GM19035 (cell line): Measurements from ENCODE around the gene HSP90B1.

ENCODE experiments used
- ATAC-seq: cut with Tn5 transposase; IDR thresholded peaks from one replicate; pipeline ENCODE4 v1.9.1; 2021; ENCODE audit not compliant: unreplicated experiment

Gene HSP90B1

DNA sequence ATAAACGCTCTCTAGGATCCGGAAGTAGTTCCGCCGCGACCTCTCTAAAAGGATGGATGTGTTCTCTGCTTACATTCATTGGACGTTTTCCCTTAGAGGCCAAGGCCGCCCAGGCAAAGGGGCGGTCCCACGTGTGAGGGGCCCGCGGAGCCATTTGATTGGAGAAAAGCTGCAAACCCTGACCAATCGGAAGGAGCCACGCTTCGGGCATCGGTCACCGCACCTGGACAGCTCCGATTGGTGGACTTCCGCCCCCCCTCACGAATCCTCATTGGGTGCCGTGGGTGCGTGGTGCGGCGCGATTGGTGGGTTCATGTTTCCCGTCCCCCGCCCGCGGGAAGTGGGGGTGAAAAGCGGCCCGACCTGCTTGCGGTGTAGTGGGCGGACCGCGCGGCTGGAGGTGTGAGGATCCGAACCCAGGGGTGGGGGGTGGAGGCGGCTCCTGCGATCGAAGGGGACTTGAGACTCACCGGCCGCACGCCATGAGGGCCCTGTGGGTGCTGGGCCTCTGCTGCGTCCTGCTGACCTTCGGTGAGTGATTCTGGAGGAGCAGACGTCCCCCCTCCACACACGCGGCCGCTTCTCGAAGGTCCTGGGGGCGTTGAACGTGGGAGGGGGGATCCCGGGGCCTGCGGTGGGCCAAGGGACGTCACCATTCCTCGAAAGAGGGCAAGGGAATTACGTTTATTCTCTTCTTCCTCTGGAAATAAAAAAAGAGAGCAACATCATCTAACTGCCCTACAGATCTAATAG, at the start of gene HSP90B1:
TSS of gene HSP90B1 (plus strand) at position 377 of the 753 bp plus-strand sequence. CDS start at position 483, 106 bp downstream.
- peak; percentile 65 for ATAC-seq

DNA sequence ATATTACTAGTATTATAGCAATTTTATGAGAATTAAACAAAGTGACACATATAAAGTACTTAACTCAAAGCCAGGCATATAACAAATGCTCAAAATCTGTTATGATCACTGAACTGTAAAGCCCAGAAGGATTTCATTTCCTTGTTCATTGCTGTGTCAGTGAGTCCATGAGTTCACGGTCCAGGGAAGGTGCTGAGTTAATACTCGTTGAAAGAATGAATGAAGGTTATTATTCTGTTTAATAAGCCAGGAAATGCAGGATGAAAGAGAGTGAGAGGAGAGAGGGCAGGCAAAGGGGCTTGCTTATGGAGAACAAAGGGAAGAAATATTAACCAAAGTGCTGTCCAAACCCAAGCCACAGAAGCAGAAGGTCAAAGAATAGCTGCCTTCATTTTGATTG, 48.9 kb upstream of the HSP90B1 start:
- ATAC-seq: no peak

GRCh38 chr12:103882861-103883596, 47.2 kb upstream of the HSP90B1 start:
- ATAC-seq: no peak

DNA sequence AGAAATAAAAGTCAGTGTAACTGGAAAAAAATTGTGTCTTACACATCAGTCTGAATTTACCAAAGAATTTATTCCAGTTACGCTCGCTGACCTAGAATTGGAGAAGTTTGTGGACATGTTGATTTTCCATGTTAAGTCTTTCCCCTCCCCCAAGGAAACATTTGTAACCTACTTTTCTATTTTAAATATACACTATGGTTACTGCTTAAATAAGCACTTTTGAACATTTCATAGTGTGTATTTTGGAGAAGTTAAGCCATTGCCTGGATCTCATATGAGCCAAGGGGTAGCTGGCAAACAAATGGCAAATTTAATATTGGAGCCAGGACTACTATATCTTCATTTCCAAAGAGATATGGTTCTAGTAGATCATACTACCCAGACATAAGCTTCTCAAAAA, 46.3 kb upstream of the HSP90B1 start:
- ATAC-seq: no peak

DNA sequence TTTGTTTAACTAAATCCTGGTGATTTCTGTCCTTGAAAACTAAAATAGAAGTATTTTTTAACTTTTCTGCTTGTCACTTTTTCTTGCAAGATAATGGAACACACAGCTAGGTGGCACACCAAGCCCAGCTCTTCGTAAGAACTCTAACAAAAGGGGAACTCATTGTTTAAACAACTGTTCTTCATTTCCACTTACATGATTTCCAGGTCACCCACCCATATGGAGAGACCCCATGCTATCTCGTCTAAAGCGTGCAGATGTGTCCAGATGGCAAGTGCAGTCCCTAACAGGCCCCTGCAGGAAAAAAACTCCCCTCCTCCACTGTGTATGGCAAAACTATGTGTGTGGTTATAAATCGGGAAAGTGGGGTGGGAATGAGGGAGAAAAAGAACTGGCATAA, 45.9 kb upstream of the HSP90B1 start:
- no peak for ATAC-seq

- ATAC-seq: no peak
Observed at GRCh38 chr12:103886195-103886797, 43.9 kb upstream of the HSP90B1 start.

GRCh38 chr12:103887738-103888137, 42.5 kb upstream of the HSP90B1 start:
- no peak for ATAC-seq

DNA sequence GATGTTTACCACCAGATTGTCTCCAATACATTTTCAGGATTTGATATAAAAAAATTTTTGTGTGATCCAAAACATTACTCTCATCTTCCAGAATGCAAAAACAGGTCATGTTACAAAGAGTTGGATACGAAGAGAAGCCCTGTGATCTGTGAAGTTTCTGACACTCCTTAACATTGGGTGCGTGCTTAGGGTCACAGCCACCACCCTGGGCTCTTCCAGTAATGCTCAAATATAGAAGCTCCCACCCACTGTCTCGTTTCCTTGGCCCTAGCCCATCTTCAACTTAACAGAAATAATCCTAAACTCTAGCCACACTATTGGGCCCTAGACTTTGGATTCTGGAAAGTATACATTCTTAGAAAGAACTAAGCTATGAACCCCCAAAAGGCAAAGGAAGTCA, 32.9 kb upstream of the HSP90B1 start:
- ATAC-seq: no peak

DNA sequence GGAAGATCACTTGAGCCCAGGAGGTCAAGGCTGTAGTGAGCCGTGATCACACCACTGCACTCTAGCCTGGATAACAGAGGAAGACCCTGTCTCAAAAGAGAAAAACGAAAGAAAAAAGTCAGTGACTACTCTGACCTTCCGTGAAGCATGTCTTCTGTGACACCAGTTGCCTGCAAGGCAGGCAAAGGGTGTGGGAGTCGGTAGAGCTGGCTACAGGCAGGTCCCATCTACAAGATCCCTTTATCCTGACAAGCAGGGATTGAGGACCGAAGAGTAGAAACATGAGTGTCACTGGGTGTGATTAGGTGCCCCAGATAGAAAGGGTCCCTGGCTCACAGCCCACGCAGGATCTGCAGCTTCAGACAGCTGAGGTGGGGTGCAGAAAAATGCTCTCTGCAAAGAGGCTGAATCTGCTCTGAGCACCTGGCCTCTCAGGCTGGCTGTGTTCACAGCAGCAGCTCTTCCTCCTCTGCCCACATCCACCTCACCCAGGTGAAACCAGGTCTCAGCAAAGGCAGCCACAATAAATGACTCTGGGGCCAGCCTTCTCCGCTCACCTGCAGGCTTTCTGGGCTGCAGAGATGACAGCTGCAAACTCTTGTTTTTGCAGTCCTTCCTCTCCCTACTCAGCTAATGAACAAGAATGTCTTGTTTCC, 28.6 kb upstream of the HSP90B1 start:
- no peak for ATAC-seq

- no peak for ATAC-seq
Observed at GRCh38 chr12:103903993-103904392, 26.2 kb upstream of the HSP90B1 start.

- no peak for ATAC-seq
Observed at GRCh38 chr12:103905730-103906349, 24.4 kb upstream of the HSP90B1 start.

GRCh38 chr12:103908246-103908541, 22.0 kb upstream of the HSP90B1 start:
- no peak for ATAC-seq

GRCh38 chr12:103908877-103909276, 21.3 kb upstream of the HSP90B1 start:
- ATAC-seq: no peak

DNA sequence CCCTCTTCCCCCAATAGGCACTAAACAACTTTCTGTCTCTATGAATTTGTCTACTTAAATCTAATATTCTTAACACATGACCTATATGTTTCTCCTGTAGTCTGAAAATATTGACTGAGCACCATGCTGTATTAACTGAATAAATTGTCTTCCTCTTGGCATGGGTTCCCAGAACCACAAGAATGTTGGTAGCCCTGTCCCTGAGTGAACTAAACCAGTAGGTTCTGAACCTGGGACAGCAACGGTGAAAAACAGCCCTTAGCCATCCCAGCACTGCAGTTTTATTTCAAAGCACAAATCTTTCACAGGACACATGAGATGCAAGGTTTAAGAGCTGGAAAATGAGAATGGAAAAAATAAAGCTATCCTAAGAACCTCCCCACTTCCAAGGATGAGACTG, 20.4 kb upstream of the HSP90B1 start:
- ATAC-seq: no peak

- no peak for ATAC-seq
Observed at GRCh38 chr12:103912069-103912468, 18.1 kb upstream of the HSP90B1 start.

GRCh38 chr12:103913100-103913499, 17.1 kb upstream of the HSP90B1 start:
- no peak for ATAC-seq

GRCh38 chr12:103915306-103915705, 14.9 kb upstream of the HSP90B1 start:
- no peak for ATAC-seq

DNA sequence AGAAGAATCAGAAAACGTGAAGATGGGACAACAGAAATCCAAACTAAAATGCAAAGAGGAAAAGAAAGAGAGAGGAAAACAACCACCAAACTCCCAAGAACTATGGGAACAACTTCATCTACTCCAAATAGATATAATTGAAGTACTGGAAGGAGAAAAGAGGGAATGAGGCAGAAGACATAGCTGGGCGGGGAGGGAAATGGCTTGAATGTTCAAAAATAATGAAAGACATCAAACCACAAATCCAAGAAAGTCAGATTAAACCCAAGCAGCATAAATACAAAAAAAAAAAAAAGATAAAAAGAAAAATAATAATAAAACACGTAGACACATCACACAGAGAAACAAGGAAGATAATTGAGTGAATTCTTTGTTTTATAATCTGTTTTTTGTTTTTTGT, 12.3 kb upstream of the HSP90B1 start:
- ATAC-seq: no peak

- peak; percentile 32 for ATAC-seq
Observed at GRCh38 chr12:103924761-103925641, 5.2 kb upstream of the HSP90B1 start.

DNA sequence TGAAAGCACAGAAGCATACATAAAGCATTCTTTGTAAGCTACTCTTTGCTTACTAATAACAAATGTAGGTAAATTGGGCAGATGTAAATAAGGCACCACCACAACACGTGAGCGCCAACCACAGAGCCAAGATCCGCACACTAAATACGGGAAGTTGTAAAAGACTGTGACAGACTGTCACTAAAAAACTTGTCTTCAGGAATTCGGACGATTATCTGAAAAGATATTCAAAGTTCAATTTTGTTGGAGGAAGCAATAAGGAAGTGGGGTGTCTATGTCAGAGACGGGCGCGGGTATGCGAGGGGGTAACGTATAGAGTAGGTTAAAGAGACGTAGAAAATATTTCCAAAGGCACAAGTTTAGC, 1.5 kb upstream of the HSP90B1 start:
- peak; percentile 25 for ATAC-seq
